GM21717 (cell line): ENCODE data around the gene KDM2A.

ENCODE experiments used
- ATAC-seq: cut with Tn5 transposase; IDR thresholded peaks from one replicate; pipeline ENCODE4 v1.9.1; 2021; ENCODE audit warnings: mild to moderate bottlenecking, moderate library complexity; ENCODE audit not compliant: unreplicated experiment

The KDM2A gene

GRCh38 chr11:67118801-67119584 lies at the start of gene KDM2A:
TSS of gene KDM2A (plus strand) at chr11:67119263. CDS start at chr11:67121317, 2,054 bp downstream.
- peak; percentile 58 for ATAC-seq

- no peak for ATAC-seq
Observed at GRCh38 chr11:67071420-67072284, 47.4 kb upstream of the KDM2A start.

DNA sequence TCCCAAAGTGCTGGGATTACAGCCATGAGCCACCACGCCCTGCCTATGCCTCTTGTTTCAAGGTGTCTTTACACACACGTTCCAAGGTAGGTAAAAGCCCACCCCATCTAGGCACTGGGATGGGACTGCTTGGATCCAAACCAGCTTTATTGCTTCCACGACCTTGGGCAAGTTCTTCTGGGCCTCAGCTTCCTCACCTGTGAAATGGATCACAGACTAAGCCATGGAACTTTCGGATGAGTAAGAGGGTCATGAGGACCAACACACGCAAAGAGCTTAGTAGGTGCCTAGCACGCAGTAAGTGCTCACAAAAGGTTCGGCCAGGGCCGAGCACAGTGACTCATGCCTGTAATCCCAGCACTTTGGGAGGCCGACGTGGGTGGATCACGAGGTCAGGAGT lies 46.8 kb upstream of the KDM2A start:
- ATAC-seq, result no peak

DNA sequence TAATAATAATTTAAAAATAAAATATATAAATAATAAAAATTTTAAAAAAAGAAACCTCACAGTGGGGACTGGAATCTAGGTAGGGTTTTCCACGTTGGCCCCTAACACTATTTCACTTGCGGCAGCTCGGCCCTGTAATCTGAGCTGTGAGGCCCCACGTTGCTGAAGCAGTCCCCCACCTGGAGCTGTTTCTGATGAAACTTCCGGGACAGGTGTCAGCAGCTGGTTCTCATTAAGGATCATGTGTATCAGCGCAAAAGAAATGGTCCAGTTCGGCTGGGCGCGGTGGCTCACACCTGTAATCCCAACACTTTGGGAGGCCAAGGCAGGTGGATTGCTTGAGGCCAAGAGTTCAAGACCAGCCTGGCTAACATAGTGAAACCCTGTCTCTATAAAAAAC lies 45.2 kb upstream of the KDM2A start:
- no peak for ATAC-seq

DNA sequence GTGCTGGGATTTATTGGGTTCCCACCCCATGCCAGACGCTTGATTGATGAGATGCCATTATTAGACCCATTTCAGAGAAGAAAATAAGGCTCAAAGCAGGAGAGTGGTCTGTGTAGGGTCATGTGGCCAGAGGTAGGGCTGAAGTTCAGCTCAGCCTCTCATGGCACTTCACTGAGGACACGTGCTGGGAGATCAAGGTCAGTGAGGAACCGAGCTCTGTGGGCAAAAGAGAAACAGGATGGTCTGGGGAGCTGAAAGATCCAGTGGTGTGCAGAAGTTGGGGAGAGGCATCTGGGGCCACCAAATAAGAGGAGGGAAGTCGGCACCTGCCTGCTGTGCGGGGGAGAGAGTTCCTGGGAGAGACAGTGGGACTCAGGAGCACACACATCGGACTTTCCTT lies 42.9 kb upstream of the KDM2A start:
- ATAC-seq, result no peak

GRCh38 chr11:67079065-67079705 lies 39.9 kb upstream of the KDM2A start:
- no peak for ATAC-seq

DNA sequence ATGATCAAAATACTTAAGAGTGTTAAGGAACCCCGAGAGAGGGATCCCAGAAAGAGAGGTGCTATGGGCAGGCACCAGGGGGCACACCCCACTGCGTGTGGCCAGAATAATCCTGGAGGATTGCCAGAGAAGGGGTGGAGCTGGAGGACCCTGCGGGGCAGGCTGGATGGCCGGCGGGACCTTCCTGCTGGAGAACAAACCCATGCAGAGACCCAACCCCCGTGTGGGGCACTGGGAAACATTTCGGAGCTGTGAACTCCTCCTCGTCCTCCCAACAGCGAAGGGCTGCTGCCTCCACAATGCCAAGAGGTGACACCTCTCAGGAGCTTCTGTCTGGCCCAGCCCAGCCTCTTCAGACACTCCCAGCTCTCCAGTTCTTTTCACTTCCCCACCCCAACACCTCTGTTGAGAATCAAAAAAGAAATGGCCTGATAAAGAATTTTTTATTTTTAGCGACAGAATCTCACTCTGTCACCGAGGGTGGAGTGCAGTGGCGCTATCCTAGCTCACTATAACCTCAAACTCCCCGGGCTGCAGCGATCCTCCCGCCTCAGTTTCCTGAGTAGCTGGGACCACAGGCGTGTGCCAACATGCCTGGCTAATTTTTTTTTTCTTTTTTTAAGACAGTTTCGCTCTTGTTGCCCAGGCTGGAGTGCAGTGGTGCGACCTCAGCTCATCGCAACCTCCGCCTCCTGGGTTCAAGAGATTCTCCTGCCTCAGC lies 36.8 kb upstream of the KDM2A start:
- no peak for ATAC-seq

GRCh38 chr11:67083786-67084366 lies 35.2 kb upstream of the KDM2A start:
- ATAC-seq, result no peak

DNA sequence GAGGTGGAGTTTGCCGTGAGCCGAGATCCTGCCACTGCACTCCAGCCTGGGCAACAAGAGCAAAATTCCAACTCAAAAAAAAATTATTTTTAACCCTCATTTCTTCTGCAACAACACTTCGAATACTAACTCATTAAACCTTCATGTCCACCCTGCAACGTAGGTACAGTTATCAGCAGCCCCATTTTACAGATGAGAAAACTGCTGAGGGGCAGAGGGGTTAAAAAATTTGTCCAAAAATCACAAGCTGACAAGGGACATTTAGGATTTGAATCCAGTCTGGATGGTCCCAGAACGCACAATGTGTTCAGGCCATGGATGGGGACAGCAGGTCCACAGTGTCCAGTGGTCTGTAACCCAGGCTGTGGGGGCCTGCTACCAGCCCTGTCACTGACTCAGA lies 33.4 kb upstream of the KDM2A start:
- ATAC-seq, result no peak

GRCh38 chr11:67090717-67091116 lies 28.3 kb upstream of the KDM2A start:
- ATAC-seq, result no peak

DNA sequence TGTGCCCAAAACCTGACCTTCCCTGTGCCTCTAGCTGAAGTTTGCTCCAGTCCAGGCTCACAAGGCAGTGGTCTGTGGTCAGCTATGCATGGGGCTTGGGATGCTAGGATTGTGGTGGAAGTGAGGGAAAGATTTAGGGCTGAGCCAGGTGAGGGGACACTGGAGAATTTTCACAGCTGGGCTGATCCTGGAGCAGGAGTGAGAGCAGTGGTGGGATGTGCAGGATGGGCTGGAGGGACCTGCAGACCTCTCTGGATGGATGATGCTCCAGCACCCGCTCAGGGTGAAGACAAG lies 23.9 kb upstream of the KDM2A start:
- no peak for ATAC-seq

DNA sequence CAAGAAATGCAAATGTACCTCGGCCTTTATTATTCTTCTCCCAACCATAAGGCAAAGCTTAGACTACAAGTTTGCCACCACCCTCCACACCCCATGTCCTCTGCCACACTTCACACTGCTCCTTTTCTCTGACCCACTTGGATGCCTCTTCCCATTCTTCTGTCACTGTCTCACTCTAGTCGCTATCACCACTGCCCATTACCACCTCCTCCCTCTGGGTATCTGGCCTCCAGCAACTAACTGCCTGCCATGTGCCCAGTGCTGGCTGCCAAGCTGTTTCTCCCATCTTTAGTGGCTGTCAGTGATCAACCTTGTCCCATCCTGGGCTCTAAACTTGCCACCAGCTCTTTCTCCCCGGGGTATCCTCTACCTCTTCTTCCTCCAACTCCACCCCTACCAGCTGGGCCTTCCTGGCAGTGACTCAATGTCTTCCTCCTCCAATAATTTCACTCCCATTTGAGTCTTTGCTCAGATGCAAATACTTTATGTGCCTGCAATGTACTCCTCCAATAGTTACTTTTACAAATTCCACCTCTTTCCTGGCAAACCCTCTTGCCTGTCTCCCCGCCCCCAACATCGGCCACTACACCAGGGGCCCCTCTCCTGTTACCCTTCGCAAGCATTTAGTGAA lies 20.1 kb upstream of the KDM2A start:
- no peak for ATAC-seq

GRCh38 chr11:67099831-67100324 lies 19.2 kb upstream of the KDM2A start:
- no peak for ATAC-seq

DNA sequence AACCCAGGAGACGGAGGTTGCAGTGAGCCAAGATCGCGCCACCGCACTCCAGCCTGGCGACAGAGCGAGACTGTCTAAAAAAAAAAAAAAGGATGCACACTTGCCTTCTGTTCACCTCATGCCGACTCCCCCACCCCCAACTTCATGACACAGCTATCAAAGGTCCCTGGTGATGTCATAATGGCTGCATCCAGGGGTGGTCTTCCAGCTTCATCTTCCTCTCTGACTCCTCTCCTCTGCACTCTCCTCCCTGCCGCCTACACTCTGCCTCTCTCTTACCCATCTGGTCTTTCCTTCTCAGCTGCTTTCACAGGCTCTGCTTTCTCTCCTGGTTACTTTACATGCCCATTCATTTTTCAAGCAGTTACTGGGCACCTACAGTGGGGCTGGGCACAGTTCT lies 16.4 kb upstream of the KDM2A start:
- ATAC-seq, result no peak

GRCh38 chr11:67105964-67106363 lies 13.1 kb upstream of the KDM2A start:
- no peak for ATAC-seq

DNA sequence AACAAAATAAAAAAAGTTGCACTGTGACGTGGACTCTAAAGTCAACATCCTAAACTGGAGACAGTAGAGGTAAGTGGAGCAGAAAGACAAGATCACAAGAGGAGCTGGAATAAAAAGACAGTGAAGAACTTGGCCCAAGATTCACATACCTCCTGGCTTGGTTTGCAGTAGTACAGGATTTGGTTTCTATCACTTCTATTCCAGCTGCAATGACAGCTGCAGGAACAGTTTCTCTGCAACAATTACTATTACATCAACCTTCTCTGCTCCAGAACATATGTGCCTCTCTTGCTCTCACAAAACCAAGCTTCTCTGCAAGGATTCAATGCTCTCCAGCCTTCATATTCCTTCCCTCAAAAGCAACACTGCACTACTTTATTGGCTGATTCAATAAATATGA lies 7.8 kb upstream of the KDM2A start:
- ATAC-seq, result no peak

DNA sequence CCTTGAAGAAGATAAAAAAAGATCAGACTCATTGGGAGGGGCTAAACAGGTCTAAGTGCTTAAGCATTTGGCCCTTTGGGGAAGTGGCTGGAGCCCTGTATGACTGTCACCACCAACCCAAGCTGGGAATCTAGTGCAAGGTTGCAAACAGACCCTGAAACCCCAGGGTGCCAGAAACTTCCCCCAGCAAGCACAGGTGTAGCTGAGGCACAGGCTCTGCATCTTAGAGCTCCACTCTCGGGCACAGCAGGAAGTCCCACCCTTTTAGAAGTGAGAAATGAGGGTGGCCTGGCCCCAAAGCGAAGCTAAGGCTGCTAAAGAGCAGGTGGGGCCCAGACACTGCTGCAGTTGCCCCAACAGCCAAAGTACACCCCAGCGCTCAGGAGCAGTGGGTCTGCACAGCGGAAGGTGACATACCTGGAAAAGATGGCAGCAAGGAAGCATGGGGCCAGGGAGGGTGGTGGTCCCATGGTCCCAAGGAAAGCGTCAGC lies 5.8 kb upstream of the KDM2A start:
- peak; percentile 67 for ATAC-seq

GRCh38 chr11:67114275-67114896 lies 4.7 kb upstream of the KDM2A start:
- ATAC-seq, result no peak

DNA sequence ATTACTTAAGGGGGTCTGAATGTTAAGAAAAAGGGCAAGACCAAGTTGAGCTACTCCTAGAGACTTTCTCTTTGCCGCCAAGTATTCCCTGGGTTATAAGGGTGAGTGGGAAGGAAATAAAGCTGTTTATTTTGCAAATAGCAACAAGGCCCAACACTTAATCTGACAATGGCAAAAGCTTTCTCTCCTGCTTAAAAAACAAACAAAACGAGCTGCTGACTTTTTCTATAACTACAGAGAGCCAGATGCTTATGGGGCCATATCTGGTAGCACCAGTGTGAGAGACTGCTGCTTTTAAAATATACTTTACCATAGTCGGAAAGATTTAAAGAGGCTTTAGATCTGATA lies 2.3 kb upstream of the KDM2A start:
- ATAC-seq, result no peak

DNA sequence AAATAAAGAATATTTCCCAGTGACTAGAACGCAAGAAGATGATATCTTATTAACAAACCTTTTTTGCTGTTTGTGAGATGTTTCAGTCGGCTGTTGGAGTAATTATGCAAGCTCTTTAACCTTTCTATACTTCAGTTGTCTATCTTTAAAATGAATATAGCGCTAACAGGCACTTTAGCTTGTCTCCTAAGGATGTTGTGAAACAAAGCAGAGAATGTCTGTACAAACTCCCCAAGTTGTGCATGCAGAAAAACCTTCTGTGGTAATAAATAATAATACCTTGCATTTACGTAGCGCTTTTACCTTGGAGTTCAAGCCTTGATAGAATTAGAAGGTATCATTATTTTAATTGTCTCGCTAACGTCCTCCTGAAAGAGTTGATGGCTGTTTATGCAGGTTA lies 1.9 kb upstream of the KDM2A start:
- no peak for ATAC-seq
